HUES64 (cell line): ENCODE results near the gene EPB41L1.

Source experiments
- H3K27ac ChIP-seq: 2 replicates; pipeline ENCODE4 v1.7.0; 2013; ENCODE audit warnings: low read depth, low read length, inconsistent platforms
- H3K27me3 ChIP-seq: 2 replicates; pipeline ENCODE4 v1.6.1; 2013; ENCODE audit warnings: mild to moderate bottlenecking, low read length; ENCODE audit not compliant: insufficient read depth
- H3K36me3 ChIP-seq: 2 replicates; pipeline ENCODE4 v1.6.1; 2013; ENCODE audit warnings: mild to moderate bottlenecking, low read length; ENCODE audit not compliant: insufficient read depth
- H3K4me1 ChIP-seq: 2 replicates; pipeline ENCODE4 v1.6.1; 2013; ENCODE audit warnings: mild to moderate bottlenecking, low read length, moderate library complexity; ENCODE audit not compliant: insufficient read depth
- H3K4me3 ChIP-seq: 2 replicates; pipeline ENCODE4 v1.5.1; 2013; ENCODE audit warnings: mild to moderate bottlenecking, low read length, moderate library complexity
- H3K9ac ChIP-seq: 2 replicates; pipeline ENCODE4 v1.6.1; 2013; ENCODE audit warnings: mild to moderate bottlenecking, low read depth, low read length
- H3K9me3 ChIP-seq: 2 replicates; pipeline ENCODE4 v1.6.1; 2013; ENCODE audit warnings: low read depth, low read length; ENCODE audit not compliant: insufficient read depth
- WGBS: fragments of 150-250, 120-280 bp; methylation state at CpG from one replicate; pipeline ENCODE4 v1.1.7; 2013; ENCODE audit warnings: missing lambda C conversion rate; 5-methylcytosine and 5-hydroxymethylcytosine counted together

Gene EPB41L1

GRCh38 chr20:36213362-36213761 is 58.8 kb downstream of the EPB41L1 start:
- Histone ChIP-seq H3K4me3 (no peak overlapping the region), H3K4me1 (no peaks in the 10 kb centered on the region), H3K27ac (no peak overlapping the region), H3K9me3 (no peaks in the 10 kb centered on the region), H3K36me3 (no peaks in the 10 kb centered on the region; the same call in 1 of the 2 replicates), H3K9ac (no peak overlapping the region), H3K27me3 (no peaks in the 10 kb centered on the region)
- WGBS, result 80% methylated on average over 2 of the region's 2 CpGs

GRCh38 chr20:36214684-36215256 is 60.2 kb downstream of the EPB41L1 start:
- WGBS, result 70% methylated on average over 5 of the region's 5 CpGs
- H3K27me3 ChIP-seq, result no peaks in the 10 kb centered on the region
- H3K9ac ChIP-seq, result no peak overlapping the region
- no peaks in the 10 kb centered on the region; the same call in 1 of the 2 replicates for H3K36me3 ChIP-seq
- no peaks in the 10 kb centered on the region for H3K9me3 ChIP-seq
- H3K27ac ChIP-seq, result no peak overlapping the region
- no peaks in the 10 kb centered on the region for H3K4me1 ChIP-seq
- H3K4me3 ChIP-seq, result no peak overlapping the region

- H3K9ac ChIP-seq, result no peak overlapping the region
- 93% methylated on average over 4 of the region's 4 CpGs for WGBS
Measured at GRCh38 chr20:36215778-36216177, 61.2 kb downstream of the EPB41L1 start.

GRCh38 chr20:36216314-36217025 is 61.9 kb downstream of the EPB41L1 start:
- Histone ChIP-seq H3K4me1 (no peaks in the 10 kb centered on the region), H3K9me3 (no peaks in the 10 kb centered on the region), H3K4me3 (no peak overlapping the region), H3K9ac (no peak overlapping the region), H3K27ac (no peak overlapping the region), H3K27me3 (no peaks in the 10 kb centered on the region), H3K36me3 (no peaks in the 10 kb centered on the region)
- 90% methylated on average over 7 of the region's 7 CpGs for WGBS

More at GRCh38 chr20:36215778-36216177, 61.2 kb downstream of the EPB41L1 start:
- Histone ChIP-seq H3K9me3 (no peaks in the 10 kb centered on the region), H3K27ac (no peak overlapping the region), H3K27me3 (no peaks in the 10 kb centered on the region), H3K4me3 (no peak overlapping the region), H3K4me1 (no peaks in the 10 kb centered on the region), H3K36me3 (no peaks in the 10 kb centered on the region)

GRCh38 chr20:36217226-36217625 is 62.7 kb downstream of the EPB41L1 start:
- Histone ChIP-seq H3K27me3 (no peaks in the 10 kb centered on the region), H3K9ac (no peak overlapping the region), H3K4me3 (no peak overlapping the region), H3K9me3 (no peaks in the 10 kb centered on the region), H3K27ac (no peak overlapping the region), H3K4me1 (no peaks in the 10 kb centered on the region), H3K36me3 (no peaks in the 10 kb centered on the region)
- 36% methylated on average over 4 of the region's 4 CpGs for WGBS

- Histone ChIP-seq H3K4me3 (no peak overlapping the region), H3K27ac (no peak overlapping the region), H3K9ac (no peak overlapping the region), H3K4me1 (no peaks in the 10 kb centered on the region), H3K9me3 (no peaks in the 10 kb centered on the region), H3K27me3 (no peaks in the 10 kb centered on the region), H3K36me3 (no peaks in the 10 kb centered on the region)
- WGBS, result 90% methylated on average over 16 of the region's 16 CpGs
Measured at GRCh38 chr20:36218380-36219064, 64.0 kb downstream of the EPB41L1 start.

GRCh38 chr20:36219671-36220220 is 65.2 kb downstream of the EPB41L1 start:
- no peak overlapping the region for H3K4me3 ChIP-seq
- no peaks in the 10 kb centered on the region for H3K27me3 ChIP-seq
- H3K27ac ChIP-seq, result no peak overlapping the region
- no peaks in the 10 kb centered on the region for H3K9me3 ChIP-seq
- H3K36me3 ChIP-seq, result no peaks in the 10 kb centered on the region
- no peaks in the 10 kb centered on the region for H3K4me1 ChIP-seq
- WGBS, result 96% methylated on average over 16 of the region's 17 CpGs
- H3K9ac ChIP-seq, result no peak overlapping the region

- no peak overlapping the region for H3K4me3 ChIP-seq
- 0 out of 2 replicates have a peak, but pooled peaks cover 2% of the 10 kb centered on the region for H3K36me3 ChIP-seq
- no peaks in the 10 kb centered on the region for H3K4me1 ChIP-seq
- H3K9me3 ChIP-seq, result no peaks in the 10 kb centered on the region
- no peak overlapping the region for H3K9ac ChIP-seq
- 92% methylated on average over 7 of the region's 7 CpGs for WGBS
- no peak overlapping the region for H3K27ac ChIP-seq
- H3K27me3 ChIP-seq, result no peaks in the 10 kb centered on the region
Measured at GRCh38 chr20:36225666-36226065, 71.1 kb downstream of the EPB41L1 start.

- Histone ChIP-seq H3K4me3 (no peak overlapping the region), H3K9ac (no peak overlapping the region), H3K36me3 (0 out of 2 replicates have a peak, but pooled peaks cover 2% of the 10 kb centered on the region), H3K9me3 (no peaks in the 10 kb centered on the region), H3K4me1 (no peaks in the 10 kb centered on the region), H3K27ac (no peak overlapping the region), H3K27me3 (no peaks in the 10 kb centered on the region)
- 93% methylated on average over 6 of the region's 6 CpGs for WGBS
Measured at GRCh38 chr20:36228770-36229169, 74.2 kb downstream of the EPB41L1 start.

- Histone ChIP-seq H3K27me3 (no peaks in the 10 kb centered on the region; the same call in 1 of the 2 replicates), H3K9ac (no peak overlapping the region), H3K36me3 (0 out of 2 replicates have a peak, but pooled peaks cover 2% of the 10 kb centered on the region), H3K27ac (no peak overlapping the region), H3K4me3 (no peak overlapping the region), H3K4me1 (no peaks in the 10 kb centered on the region), H3K9me3 (no peaks in the 10 kb centered on the region)
- WGBS, result 78% methylated on average over 3 of the region's 3 CpGs
Measured at GRCh38 chr20:36230019-36230418, 75.5 kb downstream of the EPB41L1 start.

- Histone ChIP-seq H3K4me1 (no peaks in the 10 kb centered on the region), H3K27me3 (no peaks in the 10 kb centered on the region; the same call in 1 of the 2 replicates), H3K9me3 (no peaks in the 10 kb centered on the region), H3K36me3 (0 out of 2 replicates have a peak, but pooled peaks cover 2% of the 10 kb centered on the region), H3K27ac (no peak overlapping the region), H3K4me3 (no peak overlapping the region), H3K9ac (no peak overlapping the region)
- 94% methylated on average over 7 of the region's 7 CpGs for WGBS
Measured at GRCh38 chr20:36231331-36231730, 76.8 kb downstream of the EPB41L1 start.
